ENCODE measurements around the gene DEK.
"Not testable (repeated sequence)": the region's sequence is repeated elsewhere in the genome, so short reads cannot be mapped to it uniquely, and the experiment has no call there.

Gene DEK

DNA sequence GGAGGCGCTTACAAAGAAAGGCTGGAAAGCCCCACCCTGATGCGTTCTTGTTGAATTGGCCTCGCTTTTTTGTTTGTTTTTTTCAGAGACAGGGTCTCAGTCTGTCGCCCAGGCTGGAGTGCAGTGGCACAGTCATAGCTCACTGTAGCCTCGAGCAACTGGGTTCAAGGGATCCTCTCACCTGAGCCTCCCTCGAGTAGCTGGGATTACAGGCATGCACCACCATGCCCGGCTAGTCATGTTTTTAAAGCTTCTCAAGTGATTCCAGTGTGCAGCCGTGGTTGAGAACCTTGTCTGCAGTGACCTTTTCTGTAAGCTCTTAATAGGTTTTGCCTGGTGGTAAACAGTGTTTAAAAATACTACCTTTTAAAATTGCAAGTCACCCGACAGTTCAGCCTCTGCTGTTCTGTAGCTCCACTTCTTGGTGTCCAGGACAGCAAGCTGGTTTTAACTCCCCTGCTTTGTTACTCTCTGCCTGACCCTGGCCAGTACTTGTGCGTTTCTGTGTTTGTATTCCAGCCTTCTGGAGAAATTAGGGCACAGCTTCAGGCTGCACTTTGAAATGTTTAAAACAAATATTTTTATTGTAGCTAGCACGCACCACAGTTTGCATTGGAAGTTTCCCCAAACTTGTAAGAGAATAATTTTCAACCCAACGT, 54.7 kb downstream of the DEK start:
- POLR2A ChIA-PET = no interaction called here
- CTCF ChIA-PET = no interaction called here

DNA sequence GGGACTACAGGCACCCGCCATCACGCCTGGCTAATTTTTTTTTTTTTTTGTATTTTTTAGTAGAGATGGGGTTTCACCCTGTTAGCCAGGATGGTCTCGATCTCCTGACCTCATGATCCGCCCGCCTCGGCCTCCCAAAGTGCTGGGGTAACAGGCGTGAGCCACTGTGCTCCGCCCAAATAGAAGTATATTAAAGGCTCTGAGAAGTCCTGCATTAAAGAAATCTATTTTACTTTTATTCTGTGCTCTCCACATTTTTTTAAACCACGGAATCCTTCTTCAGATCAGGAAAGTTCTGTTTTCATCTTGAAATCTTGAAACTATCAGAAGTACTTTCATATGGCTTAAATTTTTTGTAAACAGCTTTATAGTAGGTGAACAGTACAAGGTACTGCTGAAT, 55.6 kb downstream of the DEK start:
- POLR2A ChIA-PET; CTCF ChIA-PET; DNase-seq (ENCODE audit: extremely low spot score): not testable (repeated sequence)

More for the DNA sequence above, 54.7 kb downstream of the DEK start:
- no peak for DNase-seq (ENCODE audit: extremely low spot score)
- TF ChIP-seq ZNF384 (IDR thresholded peaks at IDR 0.05) (no peak), TARDBP (IDR thresholded peaks at IDR 0.05) (no peak), SP1 (IDR thresholded peaks at IDR 0.05) (no peak), ARNT (IDR thresholded peaks at IDR 0.05) (no peak), LEF1 (IDR thresholded peaks at IDR 0.05; ENCODE audit: borderline replicate concordance) (no peak), SUZ12 (IDR thresholded peaks at IDR 0.05) (no peak), L3MBTL2 (conservative IDR thresholded peaks at IDR 0.05) (no peak), HDGF (IDR thresholded peaks at IDR 0.05; ENCODE audit: borderline replicate concordance) (no peak), NFRKB (IDR thresholded peaks at IDR 0.05) (no peak), CTBP1 (IDR thresholded peaks at IDR 0.05; ENCODE audit: borderline replicate concordance) (no peak), FOXM1 (IDR thresholded peaks at IDR 0.05; ENCODE audit: borderline replicate concordance) (no peak), ELF4 (IDR thresholded peaks at IDR 0.05) (no peak), FOXK2 (IDR thresholded peaks at IDR 0.05) (no peak), BHLHE40 (IDR thresholded peaks at IDR 0.05; ENCODE audit: borderline replicate concordance) (no peak), FOXA1 (IDR thresholded peaks at IDR 0.05) (no peak)
- TF ChIP-seq, protein P1, sequence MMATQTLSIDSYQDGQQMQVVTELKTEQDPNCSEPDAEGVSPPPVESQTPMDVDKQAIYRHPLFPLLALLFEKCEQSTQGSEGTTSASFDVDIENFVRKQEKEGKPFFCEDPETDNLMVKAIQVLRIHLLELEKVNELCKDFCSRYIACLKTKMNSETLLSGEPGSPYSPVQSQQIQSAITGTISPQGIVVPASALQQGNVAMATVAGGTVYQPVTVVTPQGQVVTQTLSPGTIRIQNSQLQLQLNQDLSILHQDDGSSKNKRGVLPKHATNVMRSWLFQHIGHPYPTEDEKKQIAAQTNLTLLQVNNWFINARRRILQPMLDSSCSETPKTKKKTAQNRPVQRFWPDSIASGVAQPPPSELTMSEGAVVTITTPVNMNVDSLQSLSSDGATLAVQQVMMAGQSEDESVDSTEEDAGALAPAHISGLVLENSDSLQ (IDR thresholded peaks at IDR 0.05) = no peak

DNA sequence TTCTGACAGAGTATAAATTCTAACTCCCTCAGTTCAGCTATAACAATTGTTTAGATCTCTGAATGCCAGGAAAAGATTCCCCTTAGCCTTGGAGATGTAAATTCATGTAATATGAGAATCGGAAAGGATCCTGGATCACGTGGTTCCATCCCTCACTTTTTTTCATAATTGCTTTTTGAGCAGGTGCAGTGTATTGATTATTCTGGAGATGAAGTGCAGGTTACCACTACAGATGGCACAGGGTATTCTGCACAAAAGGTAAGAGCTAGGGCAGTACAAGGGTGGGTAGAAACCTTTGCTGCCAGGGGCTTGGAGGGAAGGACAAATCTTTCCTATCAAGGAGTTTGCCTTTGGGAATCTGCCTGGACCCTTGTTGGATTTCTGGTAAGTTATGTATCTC, 56.4 kb downstream of the DEK start:
- ChIA-PET POLR2A (no interaction called here), CTCF (no interaction called here)
- TF ChIP-seq ARNT (IDR thresholded peaks at IDR 0.05) (no peak), ZNF384 (IDR thresholded peaks at IDR 0.05) (0 out of 2 replicates have a peak, but pooled peaks have one; percentile 29)
- DNase-seq (ENCODE audit: extremely low spot score) = no peak

DNA sequence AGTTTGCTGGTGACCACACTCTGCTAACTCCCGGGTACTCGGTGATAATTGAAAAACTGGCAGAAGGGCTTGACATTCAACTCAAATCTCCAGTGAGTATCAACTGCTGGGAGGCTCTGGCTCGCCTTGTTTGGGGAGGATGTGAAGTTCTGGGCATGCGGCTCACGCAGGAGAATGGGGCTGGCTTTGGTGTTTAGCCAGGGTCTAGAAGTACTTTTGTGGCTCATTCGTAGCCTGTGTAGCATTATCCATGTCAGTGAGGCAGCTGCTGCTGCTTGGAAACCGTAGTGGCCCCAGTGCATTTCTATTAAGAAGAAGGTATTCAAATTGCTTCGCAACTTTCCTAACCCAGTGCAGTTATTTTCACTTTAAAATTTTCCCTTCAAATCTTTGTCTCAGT, 56.9 kb downstream of the DEK start:
- no peak for DNase-seq (ENCODE audit: extremely low spot score)
- ChIA-PET POLR2A (no interaction called here), CTCF (no interaction called here)
- TF ChIP-seq L3MBTL2 (conservative IDR thresholded peaks at IDR 0.05) (no peak), BHLHE40 (IDR thresholded peaks at IDR 0.05; ENCODE audit: borderline replicate concordance) (no peak), TARDBP (IDR thresholded peaks at IDR 0.05) (no peak), ARNT (IDR thresholded peaks at IDR 0.05) (no peak), HDGF (IDR thresholded peaks at IDR 0.05; ENCODE audit: borderline replicate concordance) (no peak), LEF1 (IDR thresholded peaks at IDR 0.05; ENCODE audit: borderline replicate concordance) (no peak), FOXM1 (IDR thresholded peaks at IDR 0.05; ENCODE audit: borderline replicate concordance) (no peak), CTBP1 (IDR thresholded peaks at IDR 0.05; ENCODE audit: borderline replicate concordance) (no peak), FOXA1 (IDR thresholded peaks at IDR 0.05) (no peak), SUZ12 (IDR thresholded peaks at IDR 0.05) (no peak), ELF4 (IDR thresholded peaks at IDR 0.05) (no peak), ZNF384 (IDR thresholded peaks at IDR 0.05) (no peak), SP1 (IDR thresholded peaks at IDR 0.05) (no peak), FOXK2 (IDR thresholded peaks at IDR 0.05) (no peak)
- TF ChIP-seq, protein P1 (IDR thresholded peaks at IDR 0.05) = no peak

DNA sequence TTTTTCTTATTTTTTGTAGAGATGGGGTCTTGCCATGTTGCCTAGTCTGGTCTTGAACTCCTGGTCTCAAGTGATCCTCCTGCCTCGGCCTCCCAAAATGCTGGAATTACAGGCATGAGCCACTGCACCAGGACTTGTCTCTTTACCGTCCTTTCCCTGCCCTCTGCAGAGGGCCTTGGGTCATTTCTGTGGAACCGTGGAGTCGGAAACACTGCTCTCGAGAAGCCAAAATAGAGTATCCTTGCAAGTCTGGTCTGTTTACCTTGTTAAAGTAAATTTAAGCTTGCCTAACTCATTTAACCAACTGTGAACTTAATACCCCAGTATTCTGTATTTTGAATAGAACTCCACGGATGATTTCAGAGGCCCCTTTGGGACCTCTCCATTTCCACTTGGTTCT, 57.7 kb downstream of the DEK start:
- TF ChIP-seq NFRKB (IDR thresholded peaks at IDR 0.05) (no peak), ARNT (IDR thresholded peaks at IDR 0.05) (no peak), SP1 (IDR thresholded peaks at IDR 0.05) (no peak), LEF1 (IDR thresholded peaks at IDR 0.05; ENCODE audit: borderline replicate concordance) (no peak), FOXA1 (IDR thresholded peaks at IDR 0.05) (no peak), ELF4 (IDR thresholded peaks at IDR 0.05) (no peak), CTBP1 (IDR thresholded peaks at IDR 0.05; ENCODE audit: borderline replicate concordance) (no peak), FOXK2 (IDR thresholded peaks at IDR 0.05) (no peak), SUZ12 (IDR thresholded peaks at IDR 0.05) (no peak), ZNF384 (IDR thresholded peaks at IDR 0.05) (no peak), L3MBTL2 (conservative IDR thresholded peaks at IDR 0.05) (no peak)
- no peak for DNase-seq (ENCODE audit: extremely low spot score)
- ChIA-PET CTCF (no interaction called here), POLR2A (no interaction called here)

DNA sequence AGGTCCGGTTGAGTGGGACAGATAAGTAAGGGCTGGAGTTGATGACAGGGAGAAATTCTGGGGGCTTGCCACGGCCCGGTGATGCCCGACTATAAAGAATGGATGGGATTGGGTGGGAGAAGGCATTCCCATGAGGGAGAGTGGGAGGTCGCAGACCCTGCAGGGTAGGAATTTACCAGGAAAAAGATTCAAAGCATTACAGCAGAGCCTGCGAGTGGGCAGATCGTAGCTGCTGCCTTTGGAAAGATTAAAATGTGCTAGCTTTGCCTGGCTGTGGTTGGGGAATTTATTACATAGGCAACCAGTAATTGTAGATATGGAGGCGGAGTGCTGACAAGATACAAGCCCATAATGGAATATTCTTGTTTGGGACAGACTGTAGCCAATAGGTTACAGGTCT, 59.6 kb downstream of the DEK start:
- ChIA-PET CTCF (no interaction called here), POLR2A (no interaction called here)
- TF ChIP-seq ARNT (IDR thresholded peaks at IDR 0.05) = no peak
- no peak for TF ChIP-seq NFRKB (IDR thresholded peaks at IDR 0.05)
- no peak for TF ChIP-seq CTBP1 (IDR thresholded peaks at IDR 0.05; ENCODE audit: borderline replicate concordance)
- TF ChIP-seq FOXM1 (IDR thresholded peaks at IDR 0.05; ENCODE audit: borderline replicate concordance) = no peak
- TF ChIP-seq FOXK2 (IDR thresholded peaks at IDR 0.05) = no peak
- no peak for TF ChIP-seq HDGF (IDR thresholded peaks at IDR 0.05; ENCODE audit: borderline replicate concordance)
- TF ChIP-seq ZNF384 (IDR thresholded peaks at IDR 0.05) = no peak
- no peak for DNase-seq (ENCODE audit: extremely low spot score)

DNA sequence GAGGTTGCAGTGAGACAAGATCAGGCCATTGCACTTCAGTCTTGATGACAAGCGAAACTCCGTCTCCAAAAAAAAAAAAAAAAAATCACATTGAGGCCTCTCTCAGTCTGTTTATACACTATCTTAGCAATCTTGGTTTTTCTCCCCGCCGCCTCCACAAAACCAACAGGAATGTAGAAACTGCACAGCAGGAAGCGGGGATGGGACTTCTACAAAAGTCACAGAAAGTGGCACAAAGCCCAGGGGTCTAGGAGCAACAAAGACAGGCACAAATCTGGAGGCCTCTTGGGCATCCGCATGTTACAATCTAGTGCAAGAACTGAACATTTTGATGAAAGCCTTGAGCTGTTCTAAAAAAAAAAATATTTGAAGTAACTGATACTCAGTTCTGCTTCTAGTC, 60.5 kb downstream of the DEK start:
- no peak for DNase-seq (ENCODE audit: extremely low spot score)
- ChIA-PET CTCF (no interaction called here), POLR2A (no interaction called here)
- TF ChIP-seq, protein P1 (IDR thresholded peaks at IDR 0.05) = no peak
- TF ChIP-seq ARNT (IDR thresholded peaks at IDR 0.05) (no peak), TARDBP (IDR thresholded peaks at IDR 0.05) (no peak), FOXK2 (IDR thresholded peaks at IDR 0.05) (no peak), FOXA1 (IDR thresholded peaks at IDR 0.05) (no peak), SUZ12 (IDR thresholded peaks at IDR 0.05) (no peak), ZNF384 (IDR thresholded peaks at IDR 0.05) (no peak), BHLHE40 (IDR thresholded peaks at IDR 0.05; ENCODE audit: borderline replicate concordance) (no peak), LEF1 (IDR thresholded peaks at IDR 0.05; ENCODE audit: borderline replicate concordance) (no peak), NFRKB (IDR thresholded peaks at IDR 0.05) (no peak), FOXM1 (IDR thresholded peaks at IDR 0.05; ENCODE audit: borderline replicate concordance) (no peak), ELF4 (IDR thresholded peaks at IDR 0.05) (no peak)
